Mesendoderm (in vitro differentiated cells): Measurements from ENCODE around the gene MYH15.

ENCODE experiments used
- DNase-seq: peaks from one replicate; pipeline ENCODE4 v3.0.0; 2013
- H2AK5ac ChIP-seq: 2 replicates; pipeline ENCODE4 v1.6.1; 2013; ENCODE audit warnings: low read length, inconsistent platforms
- H2BK120ac ChIP-seq: 2 replicates; pipeline ENCODE4 v1.6.1; 2013; ENCODE audit warnings: low read depth, mild to moderate bottlenecking, low read length, moderate library complexity, mixed read lengths
- H2BK15ac ChIP-seq: replicated peaks from 2 replicates; pipeline ENCODE4 v1.6.1; 2013; ENCODE audit warnings: low read depth, mild to moderate bottlenecking, moderate library complexity
- H2BK5ac ChIP-seq: 2 replicates; pipeline ENCODE4 v1.6.1; 2013; ENCODE audit warnings: low read length, inconsistent platforms
- H3K18ac ChIP-seq: 2 replicates; pipeline ENCODE4 v1.6.1; 2013; ENCODE audit warnings: mild to moderate bottlenecking, low read length, mixed read lengths
- H3K23ac ChIP-seq: one replicate; pipeline ENCODE4 v1.6.1; 2013; ENCODE audit warnings: low read length
- H3K27ac ChIP-seq: 2 replicates; pipeline ENCODE4 v1.5.1; 2013; ENCODE audit warnings: low read depth, mild to moderate bottlenecking, inconsistent platforms, low read length, moderate library complexity
- H3K27me3 ChIP-seq: 2 replicates; pipeline ENCODE4 v1.6.1; 2013; ENCODE audit warnings: low read length, control low read depth, mild to moderate bottlenecking, inconsistent platforms; ENCODE audit not compliant: insufficient read depth, poor library complexity
- H3K36me3 ChIP-seq: 2 replicates; pipeline ENCODE4 v1.6.1; 2013; ENCODE audit warnings: low read length, inconsistent platforms; ENCODE audit not compliant: control insufficient read depth, insufficient read depth
- H3K4ac ChIP-seq: one replicate; pipeline ENCODE4 v1.6.1; 2013; ENCODE audit warnings: low read depth, mild to moderate bottlenecking, low read length, moderate library complexity
- H3K4me1 ChIP-seq: 2 replicates; pipeline ENCODE4 v1.6.1; 2013; ENCODE audit warnings: low read depth, low read length, inconsistent platforms; ENCODE audit not compliant: control insufficient read depth
- H3K4me2 ChIP-seq: 2 replicates; pipeline ENCODE4 v1.6.1; 2013; ENCODE audit warnings: low read length
- H3K4me3 ChIP-seq: 2 replicates; pipeline ENCODE4 v1.5.1; 2013; ENCODE audit warnings: mild to moderate bottlenecking, low read length
- H3K56ac ChIP-seq: one replicate; pipeline ENCODE4 v1.6.1; 2013; ENCODE audit warnings: low read length
- H3K79me1 ChIP-seq: 2 replicates; pipeline ENCODE4 v1.6.1; 2013; ENCODE audit warnings: low read length, inconsistent platforms
- H3K79me2 ChIP-seq: 2 replicates; pipeline ENCODE4 v1.6.1; 2013; ENCODE audit warnings: mild to moderate bottlenecking, low read length; ENCODE audit not compliant: control insufficient read depth, insufficient read depth
- H3K9ac ChIP-seq: 2 replicates; pipeline ENCODE4 v1.6.1; 2013; ENCODE audit warnings: low read length, inconsistent platforms
- H4K5ac ChIP-seq: one replicate; pipeline ENCODE4 v1.6.1; 2013; ENCODE audit warnings: low read length
- H4K8ac ChIP-seq: one replicate; pipeline ENCODE4 v1.6.1; 2013; ENCODE audit warnings: low read depth, mild to moderate bottlenecking, control low read depth, low read length, moderate library complexity
- WGBS: extraction: QIAGEN DNeasy Blood & Tissue Kit; methylation state at CpG from one replicate; pipeline ENCODE4 v1.1.7; 2013; ENCODE audit warnings: low lambda C conversion rate, missing lambda C conversion rate; ENCODE audit not compliant: insufficient coverage; ENCODE audit errors: extremely low coverage; 5-methylcytosine and 5-hydroxymethylcytosine counted together

Gene MYH15

DNA sequence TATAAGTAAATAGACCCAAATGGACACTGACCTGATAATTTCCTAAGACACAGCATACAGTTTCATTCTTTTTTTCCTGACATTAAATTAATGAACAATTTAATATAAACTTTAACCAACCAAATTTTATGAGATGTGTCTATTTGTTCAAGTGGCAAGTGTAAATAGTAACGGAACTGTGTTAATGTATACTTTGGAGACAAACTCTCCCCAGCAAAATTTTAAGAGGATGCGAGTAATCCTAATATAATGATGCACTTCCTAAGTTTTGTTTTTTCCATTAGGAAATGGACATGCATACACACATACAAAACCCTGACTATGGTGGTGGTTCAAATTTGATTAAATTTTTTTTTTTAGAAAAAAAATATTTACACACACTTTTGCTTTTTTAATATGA lies 38.5 kb upstream of the MYH15 start:
- H3K27me3 ChIP-seq, result no peaks in the 10 kb centered on the region
- no peak overlapping the region for H3K4me2 ChIP-seq
- no peak for DNase-seq
- H3K4me3 ChIP-seq, result no peak overlapping the region
- no peak overlapping the region for H3K23ac ChIP-seq
- H3K9ac ChIP-seq, result no peak overlapping the region
- no peaks in the 10 kb centered on the region for H3K36me3 ChIP-seq
- no peak overlapping the region for H2AK5ac ChIP-seq
- H3K56ac ChIP-seq, result no peak overlapping the region
- H3K4me1 ChIP-seq, result no peaks in the 10 kb centered on the region
- H3K4ac ChIP-seq, result no peak overlapping the region
- no peaks in the 10 kb centered on the region for H3K79me2 ChIP-seq
- H3K79me1 ChIP-seq, result no peaks in the 10 kb centered on the region
- H2BK120ac ChIP-seq, result no peak overlapping the region
- no CpG with 5 or more reads among the region's 2 CpGs for WGBS
- no peak overlapping the region for H4K8ac ChIP-seq
- H2BK15ac ChIP-seq, result no peak overlapping the region
- H4K5ac ChIP-seq, result no peak overlapping the region
- H2BK5ac ChIP-seq, result no peak overlapping the region
- H3K18ac ChIP-seq, result no peak overlapping the region
- no peak overlapping the region for H3K27ac ChIP-seq

- no peak overlapping the region for H3K4ac ChIP-seq
- no CpG with 5 or more reads among the region's 1 CpG for WGBS
- no peak overlapping the region for H3K18ac ChIP-seq
- H4K5ac ChIP-seq, result no peak overlapping the region
- no peak overlapping the region for H2BK15ac ChIP-seq
- H3K27ac ChIP-seq, result no peak overlapping the region
- no peak overlapping the region for H3K23ac ChIP-seq
- H3K4me2 ChIP-seq, result no peak overlapping the region
- no peak overlapping the region for H4K8ac ChIP-seq
- H3K27me3 ChIP-seq, result no peaks in the 10 kb centered on the region
- no peak overlapping the region for H2BK5ac ChIP-seq
- no peaks in the 10 kb centered on the region for H3K4me1 ChIP-seq
- peaks cover 4% of the 10 kb centered on the region for H3K36me3 ChIP-seq
- no peaks in the 10 kb centered on the region for H3K79me1 ChIP-seq
- no peak overlapping the region for H2AK5ac ChIP-seq
- no peak overlapping the region for H3K9ac ChIP-seq
- no peaks in the 10 kb centered on the region for H3K79me2 ChIP-seq
- H2BK120ac ChIP-seq, result no peak overlapping the region
- no peak for DNase-seq
- no peak overlapping the region for H3K56ac ChIP-seq
- no peak overlapping the region for H3K4me3 ChIP-seq
Observed at GRCh38 chr3:108548304-108548703, 37.9 kb upstream of the MYH15 start.

GRCh38 chr3:108546692-108547091 lies 36.3 kb upstream of the MYH15 start:
- no peaks in the 10 kb centered on the region for H3K79me1 ChIP-seq
- no peak for DNase-seq
- no peak overlapping the region for H3K23ac ChIP-seq
- no peak overlapping the region for H3K4ac ChIP-seq
- H3K79me2 ChIP-seq, result no peaks in the 10 kb centered on the region
- H3K4me2 ChIP-seq, result no peak overlapping the region
- H3K9ac ChIP-seq, result no peak overlapping the region
- peaks cover 5% of the 10 kb centered on the region for H3K36me3 ChIP-seq
- H2BK15ac ChIP-seq, result no peak overlapping the region
- H3K4me1 ChIP-seq, result no peaks in the 10 kb centered on the region
- H3K56ac ChIP-seq, result no peak overlapping the region
- WGBS, result no CpG with 5 or more reads among the region's 3 CpGs
- no peak overlapping the region for H4K5ac ChIP-seq
- no peaks in the 10 kb centered on the region for H3K27me3 ChIP-seq
- H4K8ac ChIP-seq, result no peak overlapping the region
- no peak overlapping the region for H3K18ac ChIP-seq
- H2BK120ac ChIP-seq, result no peak overlapping the region
- no peak overlapping the region for H2AK5ac ChIP-seq
- H2BK5ac ChIP-seq, result no peak overlapping the region
- no peak overlapping the region for H3K27ac ChIP-seq
- H3K4me3 ChIP-seq, result no peak overlapping the region

- Histone ChIP-seq H3K56ac (no peak overlapping the region), H2BK5ac (no peak overlapping the region), H3K79me1 (no peaks in the 10 kb centered on the region), H3K4ac (no peak overlapping the region), H3K36me3 (peaks cover 5% of the 10 kb centered on the region), H3K23ac (no peak overlapping the region), H2BK120ac (no peak overlapping the region), H4K8ac (no peak overlapping the region), H3K18ac (no peak overlapping the region), H3K4me2 (no peak overlapping the region), H2BK15ac (no peak overlapping the region), H3K27ac (no peak overlapping the region), H3K27me3 (no peaks in the 10 kb centered on the region), H3K9ac (no peak overlapping the region), H3K79me2 (no peaks in the 10 kb centered on the region), H2AK5ac (no peak overlapping the region), H3K4me1 (no peaks in the 10 kb centered on the region), H4K5ac (no peak overlapping the region), H3K4me3 (no peak overlapping the region)
- DNase-seq, result no peak
- WGBS, result no CpG with 5 or more reads among the region's 1 CpG
Observed at GRCh38 chr3:108546247-108546646, 35.9 kb upstream of the MYH15 start.

GRCh38 chr3:108538083-108538482 lies 27.7 kb upstream of the MYH15 start:
- no CpG with 5 or more reads among the region's 4 CpGs for WGBS
- Histone ChIP-seq H3K79me1 (no peaks in the 10 kb centered on the region), H2BK15ac (no peak overlapping the region), H4K5ac (no peak overlapping the region), H3K4me3 (no peak overlapping the region), H3K27me3 (no peaks in the 10 kb centered on the region), H3K18ac (no peak overlapping the region), H4K8ac (no peak overlapping the region), H3K4me1 (no peaks in the 10 kb centered on the region), H3K36me3 (no peaks in the 10 kb centered on the region), H3K9ac (no peak overlapping the region), H3K79me2 (no peaks in the 10 kb centered on the region), H3K4ac (no peak overlapping the region), H2BK5ac (no peak overlapping the region), H2BK120ac (no peak overlapping the region), H3K27ac (no peak overlapping the region), H3K23ac (no peak overlapping the region), H2AK5ac (no peak overlapping the region), H3K4me2 (no peak overlapping the region), H3K56ac (no peak overlapping the region)
- DNase-seq, result no peak

DNA sequence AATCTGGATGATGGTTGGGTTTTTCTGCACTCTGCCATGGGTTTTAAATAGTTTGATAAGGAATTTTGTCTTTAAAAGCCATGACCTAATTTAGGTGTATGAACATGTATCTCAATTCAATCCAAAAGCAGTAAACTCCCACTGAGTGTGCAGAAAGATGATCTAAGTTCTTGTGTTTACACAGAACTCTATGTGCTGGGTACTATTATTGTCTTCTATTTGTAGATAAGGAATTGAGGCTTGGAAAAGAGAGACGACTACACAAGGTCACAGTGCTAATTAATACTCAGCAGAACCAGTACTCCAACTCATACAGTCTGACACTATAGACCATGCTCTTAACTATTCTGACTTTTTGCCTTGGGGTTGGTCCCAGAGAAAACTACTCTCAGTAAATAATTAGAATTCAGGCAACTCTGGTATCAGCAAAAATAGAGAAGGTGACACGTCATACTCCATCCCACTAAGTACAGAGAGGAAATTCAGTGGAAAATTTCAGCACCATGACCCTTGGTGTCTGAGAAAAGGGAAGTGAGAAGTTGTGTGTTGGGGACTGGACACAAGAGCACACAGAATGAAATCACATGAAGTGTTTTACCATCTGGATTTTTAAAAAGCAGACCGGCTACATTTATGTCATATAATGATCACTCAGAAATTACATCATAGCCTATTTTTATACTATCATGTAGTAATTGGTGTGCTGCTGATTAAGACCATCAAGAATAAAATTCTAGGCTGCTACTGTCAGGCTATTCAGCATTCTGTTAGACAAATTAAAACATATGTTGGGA lies 18.3 kb upstream of the MYH15 start:
- H3K56ac ChIP-seq, result no peak overlapping the region
- no peak overlapping the region for H3K27ac ChIP-seq
- H3K79me2 ChIP-seq, result no peaks in the 10 kb centered on the region
- H3K4ac ChIP-seq, result no peak overlapping the region
- H2BK5ac ChIP-seq, result no peak overlapping the region
- H3K36me3 ChIP-seq, result no peaks in the 10 kb centered on the region
- H2BK120ac ChIP-seq, result no peak overlapping the region
- no peak overlapping the region for H3K4me2 ChIP-seq
- no peak overlapping the region for H4K5ac ChIP-seq
- H3K23ac ChIP-seq, result no peak overlapping the region
- no peaks in the 10 kb centered on the region for H3K79me1 ChIP-seq
- H3K18ac ChIP-seq, result no peak overlapping the region
- no peaks in the 10 kb centered on the region for H3K27me3 ChIP-seq
- H4K8ac ChIP-seq, result no peak overlapping the region
- no peak overlapping the region for H2AK5ac ChIP-seq
- WGBS, result no CpG with 5 or more reads among the region's 3 CpGs
- H3K4me3 ChIP-seq, result no peak overlapping the region
- H2BK15ac ChIP-seq, result no peak overlapping the region
- no peak for DNase-seq
- H3K4me1 ChIP-seq, result no peaks in the 10 kb centered on the region
- H3K9ac ChIP-seq, result no peak overlapping the region
